DND-41 (cell line): ENCODE results near the gene AKR7A2.
A peak's percentile ranks its signal among the peaks of the same experiment; 100 is the strongest.
"Not testable (repeated sequence)": the region's sequence is repeated elsewhere in the genome, so short reads cannot be mapped to it uniquely, and the experiment has no call there.

Experiments used
- ATAC-seq: fragments of 200-7000 bp; cut with Tn5 transposase; 3 replicates; pipeline ENCODE4 v1.9.1; 2021; ENCODE audit warnings: low read depth; ENCODE audit not compliant: insufficient read depth
- DNase-seq: peaks from one replicate; pipeline ENCODE4 v3.0.0-alpha.2; 2020
- H2AFZ ChIP-seq: 2 replicates; pipeline ENCODE4 v1.6.0; 2012; ENCODE audit warnings: low read depth, low read length
- H3K27ac ChIP-seq: 2 replicates; pipeline ENCODE4 v1.5.1; 2012; ENCODE audit warnings: low read length, inconsistent platforms
- H3K27me3 ChIP-seq: fragments of 200-600 bp; sonication (generic); 2 replicates; pipeline ENCODE4 v1.6.0; 2012; ENCODE audit warnings: low read length, mild to moderate bottlenecking, inconsistent platforms; ENCODE audit not compliant: insufficient read depth, poor library complexity
- H3K36me3 ChIP-seq: 2 replicates; pipeline ENCODE4 v1.5.1; 2012; ENCODE audit warnings: low read length, inconsistent platforms; ENCODE audit not compliant: insufficient read depth
- H3K4me1 ChIP-seq: 2 replicates; pipeline ENCODE4 v1.5.1; 2012; ENCODE audit warnings: mild to moderate bottlenecking, low read length; ENCODE audit not compliant: insufficient read depth
- H3K4me2 ChIP-seq: 2 replicates; pipeline ENCODE4 v1.6.0; 2012; ENCODE audit warnings: mild to moderate bottlenecking, moderate library complexity, low read length, inconsistent platforms; ENCODE audit not compliant: insufficient read depth
- H3K4me3 ChIP-seq, 2 experiments: fragments of 200-600 bp in 1 of 2; shearing (Covaris generic) in 1 of 2; 2 replicates each; pipeline ENCODE4 v1.5.1; 2012 to 2016; ENCODE audit warnings: inconsistent platforms in 2 of 2, low read length in 2 of 2, mild to moderate bottlenecking in 2 of 2, low read depth in 1 of 2, moderate library complexity in 1 of 2
- H3K79me2 ChIP-seq: 2 replicates; pipeline ENCODE4 v1.6.0; 2012; ENCODE audit warnings: low read length, inconsistent platforms; ENCODE audit not compliant: insufficient read depth
- H3K9ac ChIP-seq: 2 replicates; pipeline ENCODE4 v1.6.0; 2012; ENCODE audit warnings: low read depth, mild to moderate bottlenecking, inconsistent platforms, low read length, moderate library complexity
- H3K9me3 ChIP-seq: 2 replicates; pipeline ENCODE4 v1.5.1; 2012; ENCODE audit warnings: low read length, moderate library complexity, mild to moderate bottlenecking, inconsistent platforms; ENCODE audit not compliant: insufficient read depth, severe bottlenecking
- H4K20me1 ChIP-seq: 2 replicates; pipeline ENCODE4 v1.6.0; 2012; ENCODE audit warnings: low read length; ENCODE audit not compliant: insufficient read depth
- CTCF ChIP-seq: IDR thresholded peaks from 2 replicates; pipeline ENCODE4 v1.5.1; 2012; ENCODE audit warnings: borderline replicate concordance, low read length, moderate library complexity, mild to moderate bottlenecking; ENCODE audit not compliant: poor library complexity, severe bottlenecking; ENCODE audit errors: extremely low read depth
- EZH2 ChIP-seq: IDR thresholded peaks from 3 replicates; pipeline ENCODE4 v1.6.1; 2012; ENCODE audit warnings: borderline replicate concordance, low read depth, mild to moderate bottlenecking, moderate library complexity, low read length, inconsistent platforms; ENCODE audit not compliant: severe bottlenecking

The AKR7A2 gene

GRCh38 chr1:19260211-19261138, 51.5 kb downstream of the AKR7A2 start:
- Histone ChIP-seq H3K27me3 (no peaks in the 10 kb centered on the region), H3K4me2 (no peak overlapping the region), H3K4me1 (no peaks in the 10 kb centered on the region), H3K36me3 (peaks cover 52% of the 10 kb centered on the region), H3K9me3 (no peaks in the 10 kb centered on the region), H3K4me3 (no peak overlapping the region), H3K79me2 (peaks cover 8% of the 10 kb centered on the region; the same call in 1 of the 2 replicates), H4K20me1 (peaks cover 39% of the 10 kb centered on the region; the same call in 1 of the 2 replicates), H3K9ac (no peak overlapping the region), H3K27ac (no peak overlapping the region), H2AFZ (no peak overlapping the region)
- ATAC-seq: peak; percentile 21; the same call in 2 of the 3 replicates
- DNase-seq: no peak
- TF ChIP-seq EZH2 (no peak), CTCF (no peak)

DNA sequence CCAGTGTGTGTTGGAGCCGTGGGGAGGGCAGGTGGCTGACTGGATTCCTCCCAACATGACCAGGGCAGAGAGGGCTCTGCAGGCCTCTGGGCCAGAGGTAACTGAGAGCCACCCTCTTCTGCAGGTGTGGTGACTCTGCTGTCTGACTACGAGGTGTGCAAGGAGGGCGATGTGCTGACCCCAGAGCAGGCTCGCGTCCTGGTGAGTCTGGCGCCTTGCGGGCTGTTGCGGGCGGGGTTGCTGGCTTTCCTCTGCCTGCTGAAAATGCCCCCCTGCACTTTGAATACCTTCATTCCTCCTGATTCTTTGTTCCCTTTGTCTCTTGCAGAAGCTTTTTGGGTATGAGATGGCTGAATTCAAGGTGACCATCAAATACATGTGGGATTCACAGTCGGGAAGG, 53.6 kb downstream of the AKR7A2 start:
- Histone ChIP-seq H3K36me3 (peaks cover 61% of the 10 kb centered on the region), H3K79me2 (peaks cover 30% of the 10 kb centered on the region), H3K4me2 (no peak overlapping the region), H3K27ac (no peak overlapping the region), H3K4me3 (no peak overlapping the region), H3K9ac (no peak overlapping the region), H2AFZ (no peak overlapping the region), H3K9me3 (no peaks in the 10 kb centered on the region), H3K27me3 (no peaks in the 10 kb centered on the region), H3K4me1 (peaks cover 13% of the 10 kb centered on the region), H4K20me1 (peaks cover 60% of the 10 kb centered on the region)
- TF ChIP-seq EZH2: no peak
- TF ChIP-seq CTCF: no peak
- no peak for ATAC-seq
- no peak for DNase-seq

DNA sequence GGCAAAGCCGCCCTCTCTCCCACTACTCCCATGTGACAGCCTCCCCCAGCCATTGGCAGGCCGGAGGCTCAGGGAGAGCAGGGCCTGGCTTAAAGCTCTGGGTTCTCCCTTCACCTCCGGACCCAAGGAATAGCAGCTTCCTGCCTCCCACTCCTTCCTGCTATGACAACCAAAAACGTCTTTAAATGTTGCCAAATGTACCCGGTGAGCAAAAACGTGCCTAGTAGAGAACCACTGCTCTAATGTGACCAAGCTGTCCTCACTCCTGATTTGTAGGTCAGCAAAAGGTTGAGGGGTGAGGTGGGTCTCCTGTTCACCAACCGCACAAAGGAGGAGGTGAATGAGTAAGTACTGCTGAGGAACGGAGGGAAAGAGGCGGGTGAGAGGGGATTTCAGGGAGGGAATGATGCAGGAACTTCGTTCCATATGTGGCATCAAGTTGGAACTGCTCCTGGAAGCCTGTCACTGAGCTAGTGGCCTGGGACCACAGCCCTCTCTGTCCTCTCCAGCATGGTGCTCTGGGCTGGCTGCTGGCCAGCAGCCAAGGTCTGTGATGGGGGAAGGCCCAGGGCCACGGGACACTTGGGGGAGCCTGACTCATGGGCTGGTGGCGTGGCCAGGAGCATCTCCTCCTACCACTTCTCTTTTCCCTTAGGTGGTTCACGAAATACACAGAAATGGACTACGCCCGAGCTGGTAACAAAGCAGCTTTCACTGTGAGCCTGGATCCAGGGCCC, 54.6 kb downstream of the AKR7A2 start:
- Histone ChIP-seq H3K27ac (no peak overlapping the region), H4K20me1 (peaks cover 68% of the 10 kb centered on the region), H3K9me3 (no peaks in the 10 kb centered on the region), H3K4me3 (no peak overlapping the region), H3K27me3 (no peaks in the 10 kb centered on the region), H3K4me2 (no peak overlapping the region), H3K36me3 (peaks cover 61% of the 10 kb centered on the region), H3K79me2 (peaks cover 40% of the 10 kb centered on the region), H3K4me1 (peaks cover 22% of the 10 kb centered on the region), H3K9ac (no peak overlapping the region), H2AFZ (no peak overlapping the region)
- ATAC-seq (no peak), DNase-seq (no peak)
- TF ChIP-seq CTCF (no peak), EZH2 (no peak)

- peaks cover 64% of the 10 kb centered on the region for H3K36me3 ChIP-seq
Observed at GRCh38 chr1:19256301-19256700, 55.6 kb downstream of the AKR7A2 start.

More at GRCh38 chr1:19256301-19256700, 55.6 kb downstream of the AKR7A2 start:
- H3K9ac ChIP-seq, DNase-seq, H3K27me3 ChIP-seq, H3K4me2 ChIP-seq, ATAC-seq, H2AFZ ChIP-seq, H3K9me3 ChIP-seq, H3K4me3 ChIP-seq, H3K27ac ChIP-seq: not testable (repeated sequence)
- H3K4me1 ChIP-seq: peaks cover 22% of the 10 kb centered on the region
- peaks cover 50% of the 10 kb centered on the region for H3K79me2 ChIP-seq
- peaks cover 72% of the 10 kb centered on the region for H4K20me1 ChIP-seq
